Measurements from ENCODE around the gene FMNL2. TPM values are rescaled to one million over a fixed set of nuclear protein-coding genes. Genes with fewer than 3 reads are reported as not detected.

Gene FMNL2
- total RNA-seq, 4 donors from 2014 or later = 37.7 to 60.9 (median 52.1) TPM

- WGBS, 2 donors = 90 to 92% methylated on average over 2 of the region's 2 CpGs
- Histone ChIP-seq H3K27ac (no peak overlapping the region), H3K4me1 (peaks cover 0 to 27% of the 10 kb centered on the region in 2 donors)
Measured at GRCh38 chr2:152488075-152488474, 153.1 kb downstream of the FMNL2 start.

GRCh38 chr2:152489364-152489763, 154.4 kb downstream of the FMNL2 start:
- peaks cover 3 to 26% of the 10 kb centered on the region in 2 donors for H3K4me1 ChIP-seq
- H3K9me3 ChIP-seq = no peaks in the 10 kb centered on the region
- no peak overlapping the region for H3K4me3 ChIP-seq (replicated peaks in 1 of 3)
- intact Hi-C loops (cut with DNase I) = no loop called here
- H3K36me3 ChIP-seq = no peaks in the 10 kb centered on the region
- TF ChIP-seq CTCF (IDR thresholded peaks at IDR 0.05) = no peak
- no peak for TF ChIP-seq POLR2A (IDR thresholded peaks at IDR 0.05)
- WGBS, 2 donors = 54 to 69% methylated on average over 2 of the region's 2 CpGs
- DNase-seq = no peak
- no peaks in the 10 kb centered on the region for H3K27me3 ChIP-seq
- no peak overlapping the region for H3K27ac ChIP-seq

More at GRCh38 chr2:152488075-152488474, 153.1 kb downstream of the FMNL2 start:
- Histone ChIP-seq H3K27me3 (no peaks in the 10 kb centered on the region), H3K4me3 (replicated peaks in 1 of 3) (no peak overlapping the region), H3K9me3 (no peaks in the 10 kb centered on the region), H3K36me3 (no peaks in the 10 kb centered on the region)
- intact Hi-C loops (cut with DNase I) = no loop called here
- no peak for DNase-seq
- TF ChIP-seq POLR2A (IDR thresholded peaks at IDR 0.05) (no peak), CTCF (IDR thresholded peaks at IDR 0.05) (no peak)

GRCh38 chr2:152490686-152491455, 155.9 kb downstream of the FMNL2 start:
- WGBS, 2 donors = 65 to 68% methylated on average over 6 of the region's 6 CpGs
- intact Hi-C loops (cut with DNase I) = no loop called here
- Histone ChIP-seq H3K36me3 (no peaks in the 10 kb centered on the region), H3K27ac (peak overlapping the region; percentile 4 to 21 (median 14)), H3K4me1 (peaks cover 3 to 24% of the 10 kb centered on the region in 2 donors), H3K4me3 (replicated peaks in 1 of 3) (no peak overlapping the region), H3K27me3 (no peaks in the 10 kb centered on the region), H3K9me3 (no peaks in the 10 kb centered on the region)
- DNase-seq = no peak
- TF ChIP-seq CTCF (IDR thresholded peaks at IDR 0.05) (no peak), POLR2A (IDR thresholded peaks at IDR 0.05) (no peak)

- 75 to 80% methylated on average over 5 of the region's 5 CpGs for WGBS, 2 donors
- TF ChIP-seq CTCF (IDR thresholded peaks at IDR 0.05) (no peak), POLR2A (IDR thresholded peaks at IDR 0.05) (no peak)
- no peaks in the 10 kb centered on the region for H3K36me3 ChIP-seq
- H3K27me3 ChIP-seq = no peaks in the 10 kb centered on the region
- DNase-seq = no peak
- H3K4me3 ChIP-seq (replicated peaks in 1 of 3) = no peak overlapping the region
- H3K9me3 ChIP-seq = no peaks in the 10 kb centered on the region
- peaks cover 3 to 16% of the 10 kb centered on the region in 2 donors for H3K4me1 ChIP-seq
- peak overlapping the region in 1 of 3 donors; percentile 21 for H3K27ac ChIP-seq
- intact Hi-C loops (cut with DNase I) = no loop called here
Measured at GRCh38 chr2:152492131-152492530, 157.2 kb downstream of the FMNL2 start.

- TF ChIP-seq POLR2A (IDR thresholded peaks at IDR 0.05) (no peak), CTCF (IDR thresholded peaks at IDR 0.05) (no peak)
- intact Hi-C loops (cut with DNase I) = no loop called here
- Histone ChIP-seq H3K27ac (no peak overlapping the region), H3K4me3 (replicated peaks in 1 of 3) (no peak overlapping the region), H3K36me3 (no peaks in the 10 kb centered on the region), H3K9me3 (no peaks in the 10 kb centered on the region), H3K27me3 (no peaks in the 10 kb centered on the region), H3K4me1 (peaks cover 3 to 23% of the 10 kb centered on the region in 2 donors)
- DNase-seq = no peak
- WGBS, 2 donors = 86 to 88% methylated on average over 2 of the region's 2 CpGs
Measured at GRCh38 chr2:152492911-152493310, 157.9 kb downstream of the FMNL2 start.

Measured in thyroid gland (tissue), 4 donors.